H1 (cell line): ENCODE measurements around the gene TRAF3IP3. TPM values are rescaled to one million over a fixed set of nuclear protein-coding genes. Genes with fewer than 3 reads are reported as not detected.
A peak's percentile ranks its signal among the peaks of the same experiment; 100 is the strongest.

Experiments used
- ATF2 ChIP-seq: IDR thresholded peaks from 2 replicates; pipeline ENCODE4 v1.6.1; 2012; ENCODE audit warnings: low read length, inconsistent platforms
- ATF3 ChIP-seq: IDR thresholded peaks from 2 replicates; pipeline ENCODE4 v1.6.1; 2011; ENCODE audit warnings: low read depth, mild to moderate bottlenecking, low read length; ENCODE audit not compliant: insufficient read depth
- CEBPB ChIP-seq: IDR thresholded peaks from 2 replicates; pipeline ENCODE4 v1.6.1; 2012; ENCODE audit warnings: low read depth, low read length
- CHD1 ChIP-seq: IDR thresholded peaks from 2 replicates; pipeline ENCODE4 v1.6.1; 2012; ENCODE audit warnings: low read depth, low read length, improper control_type of control experiment
- CHD2 ChIP-seq: IDR thresholded peaks from 2 replicates; pipeline ENCODE4 v1.6.1; 2012; ENCODE audit warnings: low read length, improper control_type of control experiment
- CREB1 ChIP-seq: IDR thresholded peaks from 2 replicates; pipeline ENCODE4 v1.6.1; 2012; ENCODE audit warnings: inconsistent platforms
- EP300 ChIP-seq, 2 experiments: IDR thresholded peaks; 1 replicate in 1 of 2; 2 replicates in 1 of 2; pipeline ENCODE4 v1.6.1; 2011 to 2012; ENCODE audit warnings: low read depth in 2 of 2, low read length in 2 of 2, mild to moderate bottlenecking in 2 of 2, borderline replicate concordance in 1 of 2, inconsistent platforms in 1 of 2, moderate library complexity in 1 of 2
- JUN ChIP-seq: IDR thresholded peaks from 2 replicates; pipeline ENCODE4 v1.6.1; 2011; ENCODE audit warnings: low read depth, mild to moderate bottlenecking, improper control_type of control experiment, low read length
- JUND ChIP-seq: IDR thresholded peaks from 2 replicates; pipeline ENCODE4 v1.6.1; 2011; ENCODE audit warnings: mild to moderate bottlenecking, improper control_type of control experiment, low read length
- KDM1A ChIP-seq: fragments of 200-600, 300-600 bp; sonication (generic); IDR thresholded peaks from 2 replicates; pipeline ENCODE4 v1.7.1; 2016; ENCODE audit warnings: mild to moderate bottlenecking, low read length, borderline replicate concordance
- MAFK ChIP-seq: IDR thresholded peaks from 2 replicates; pipeline ENCODE4 v1.6.1; 2012; ENCODE audit warnings: low read depth, mild to moderate bottlenecking, improper control_type of control experiment, low read length
- MAX ChIP-seq: IDR thresholded peaks from 2 replicates; pipeline ENCODE4 v1.6.1; 2012; ENCODE audit warnings: inconsistent platforms
- POLR2AphosphoS5 ChIP-seq: IDR thresholded peaks from 2 replicates; pipeline ENCODE4 v1.6.1; 2011; ENCODE audit warnings: low read depth, low read length
- RAD21 ChIP-seq, 2 experiments: IDR thresholded peaks in 1 of 2; conservative IDR thresholded peaks in 1 of 2; 2 replicates each; pipeline ENCODE4 v1.6.1; 2011; ENCODE audit warnings: low read depth in 2 of 2, low read length in 2 of 2, improper control_type of control experiment in 1 of 2, inconsistent platforms in 1 of 2, mild to moderate bottlenecking in 1 of 2, moderate library complexity in 1 of 2
- RFX5 ChIP-seq: IDR thresholded peaks from 2 replicates; pipeline ENCODE4 v1.6.1; 2011; ENCODE audit warnings: low read depth, low read length, improper control_type of control experiment, borderline replicate concordance
- SIN3A ChIP-seq, 2 experiments: IDR thresholded peaks in 1 of 2; conservative IDR thresholded peaks in 1 of 2; 2 replicates each; pipeline ENCODE4 v1.6.1; 2011 to 2012; ENCODE audit warnings: low read length in 2 of 2, improper control_type of control experiment in 1 of 2, low read depth in 1 of 2, mild to moderate bottlenecking in 1 of 2
- SP1 ChIP-seq: IDR thresholded peaks from 2 replicates; pipeline ENCODE4 v1.6.1; 2011; ENCODE audit warnings: low read depth, low read length
- SP4 ChIP-seq: IDR thresholded peaks from 2 replicates; pipeline ENCODE4 v1.6.1; 2012; ENCODE audit warnings: low read length, inconsistent platforms
- SUZ12 ChIP-seq: fragments of 200-600 bp; sonication (generic); IDR thresholded peaks from 2 replicates; pipeline ENCODE4 v1.6.1; 2012; ENCODE audit warnings: mild to moderate bottlenecking, inconsistent platforms, low read length, moderate library complexity, mixed read lengths
- TBP ChIP-seq: IDR thresholded peaks from 2 replicates; pipeline ENCODE4 v1.6.1; 2011; ENCODE audit warnings: low read depth, low read length, improper control_type of control experiment
- TCF12 ChIP-seq: IDR thresholded peaks from 2 replicates; pipeline ENCODE4 v1.6.1; 2011; ENCODE audit warnings: low read depth, mild to moderate bottlenecking, low read length
- TEAD4 ChIP-seq: IDR thresholded peaks from 2 replicates; pipeline ENCODE4 v1.6.1; 2012; ENCODE audit warnings: low read depth, low read length, inconsistent platforms, mixed read lengths
- polyA plus RNA-seq, 7 experiments: library from polyadenylated mRNA; depleted of rRNA in 3 of 7; stranded (reverse) in 5 of 7; unstranded in 2 of 7; fragments of >200 nt in 5 of 7; fragments of 200-250 nt in 2 of 7; gene quantifications; 1 replicate in 5 of 7; 2 replicates in 1 of 7; 4 replicates in 1 of 7; pipeline versions ENCODE4 v1.2.1 to v1.2.3, GENCODE V29; 2011 to 2013; ENCODE audit warnings: missing spikeins in 2 of 7, mixed read lengths in 2 of 7
- total RNA-seq: library from RNA; stranded (reverse); fragmentation: NEBNext Ultra II Directional; extraction: Animal tissue kit (Norgen Biotek cat#: 25700); gene quantifications from 2 replicates; pipeline ENCODE4 v1.2.1, GENCODE V29; 2021

TRAF3IP3 gene
- total and polyA plus RNA-seq, 2 of the 8 experiments (the other 6 are each of a cell fraction or from before 2014, with no cell fraction given): not detected

- peak; percentile 70 to 75 for TF ChIP-seq RAD21 (IDR thresholded peaks at IDR 0.05 in 1 of 2, conservative IDR thresholded peaks at IDR 0.05 in 1 of 2; ENCODE audit: low read depth in 2 of 2, low read length in 2 of 2)
- TF ChIP-seq EP300 (IDR thresholded peaks at IDR 0.05; ENCODE audit: borderline replicate concordance in 1 of 2, low read depth in 2 of 2, low read length in 2 of 2): peak in 1 of 2 experiments; percentile 76; a peak in 1 of 3 replicates
- 0 out of 2 replicates have a peak, but pooled peaks have one; percentile 32 for TF ChIP-seq TEAD4
- no peak for TF ChIP-seq CHD1
- TF ChIP-seq SUZ12: 0 out of 2 replicates have a peak, but pooled peaks have one; percentile 28
- TF ChIP-seq JUND: peak; percentile 99
- TF ChIP-seq RFX5: peak; percentile 36; the same call in 1 of the 2 replicates
- peak; percentile 89 for TF ChIP-seq TBP
- peak; percentile 49 for TF ChIP-seq ATF2
- TF ChIP-seq CREB1: peak; percentile 88
- peak; percentile 84 for TF ChIP-seq POLR2AphosphoS5
- peak; percentile 76; the same call in 1 of the 2 replicates for TF ChIP-seq ATF3
- TF ChIP-seq CEBPB: peak; percentile 45; the same call in 1 of the 2 replicates
- TF ChIP-seq TCF12: peak; percentile 99
- TF ChIP-seq JUN: peak; percentile 97
- peak; percentile 91 for TF ChIP-seq MAX
- peak; percentile 7; the same call in 1 of the 2 replicates for TF ChIP-seq SP1
- peak; percentile 47; the same call in 1 of the 2 replicates for TF ChIP-seq CHD2
- TF ChIP-seq SIN3A (conservative IDR thresholded peaks at IDR 0.05 in 1 of 2, IDR thresholded peaks at IDR 0.05 in 1 of 2; ENCODE audit: low read depth in 1 of 2, low read length in 2 of 2): peak in 1 of 2 experiments; percentile 57; a peak in 1 of 4 replicates
- TF ChIP-seq SP4: 0 out of 2 replicates have a peak, but pooled peaks have one; percentile 57
- TF ChIP-seq MAFK: no peak
- peak; percentile 57; the same call in 1 of the 2 replicates for TF ChIP-seq KDM1A
These were observed 8.1 kb upstream of the TRAF3IP3 start (continued) for GRCh38 chr1:209747580-209748262.
